ENCODE measurements around the gene OR5A1. TPM values are rescaled to one million over a fixed set of nuclear protein-coding genes. Genes with fewer than 3 reads are reported as not detected.

OR5A1 gene
- not detected for total RNA-seq
- polyA plus RNA-seq = not detected

DNA sequence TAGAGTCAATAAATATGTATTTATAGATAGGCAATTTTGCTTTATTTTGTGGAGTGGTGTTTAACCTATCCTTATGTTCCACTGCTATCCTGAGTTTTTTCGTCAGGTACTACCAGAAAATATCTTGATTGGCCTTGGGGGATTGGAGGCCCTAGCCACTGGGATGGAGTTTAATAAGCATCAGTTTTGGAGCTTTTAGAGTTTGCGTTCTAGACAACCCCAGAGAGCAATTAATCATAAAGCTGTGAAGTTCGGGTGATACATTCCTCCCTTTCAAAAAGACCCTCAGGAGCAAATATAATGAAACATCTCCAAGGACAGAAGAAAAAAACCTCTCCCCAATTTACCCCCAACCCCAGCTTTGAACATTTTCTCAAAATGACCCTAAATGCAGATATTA lies at the start of gene OR5A1:
TSS of gene OR5A1 (plus strand) at position 301 of the 400 bp plus-strand sequence. CDS start 6,700 bp downstream, outside the sequence.
- 61% methylated on average over 3 of the region's 3 CpGs for WGBS
- no peak for DNase-seq (ENCODE audit: extremely low spot score)
- H3K4me1 ChIP-seq (ENCODE audit: insufficient read depth) = no peaks in the 10 kb centered on the region
- H3K4me3 ChIP-seq (ENCODE audit: low read depth, low read length) = no peak within 1 kb of the TSS
- no peak within 1 kb of the TSS for H3K27ac ChIP-seq (ENCODE audit: low read depth)
- H3K36me3 ChIP-seq (ENCODE audit: insufficient read depth) = no peaks in the 10 kb centered on the region

DNA sequence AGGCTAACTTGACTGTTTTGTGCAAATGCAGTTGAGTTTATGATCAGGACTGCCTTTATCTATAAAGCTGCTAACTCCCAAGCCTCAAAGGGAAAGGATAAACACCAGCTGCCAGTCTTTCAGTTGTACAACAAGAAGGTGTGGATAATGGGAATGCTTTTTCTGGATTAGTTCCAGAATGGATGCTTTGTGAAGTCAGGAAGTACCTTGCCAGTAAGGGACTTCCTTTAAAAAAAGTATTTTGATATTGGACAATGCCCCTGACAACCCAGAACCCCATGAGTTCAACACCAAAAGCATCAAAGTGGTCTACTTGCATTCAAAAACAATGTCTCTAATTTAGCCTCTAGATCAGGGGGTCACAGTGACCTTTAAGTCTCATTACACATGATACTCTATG lies 42.1 kb upstream of the OR5A1 start:
- Histone ChIP-seq H3K4me3 (ENCODE audit: low read depth, low read length) (no peak overlapping the region), H3K4me1 (ENCODE audit: insufficient read depth) (no peaks in the 10 kb centered on the region), H3K36me3 (ENCODE audit: insufficient read depth) (no peaks in the 10 kb centered on the region), H3K27ac (ENCODE audit: low read depth) (no peak overlapping the region)
- no peak for DNase-seq (ENCODE audit: extremely low spot score)

DNA sequence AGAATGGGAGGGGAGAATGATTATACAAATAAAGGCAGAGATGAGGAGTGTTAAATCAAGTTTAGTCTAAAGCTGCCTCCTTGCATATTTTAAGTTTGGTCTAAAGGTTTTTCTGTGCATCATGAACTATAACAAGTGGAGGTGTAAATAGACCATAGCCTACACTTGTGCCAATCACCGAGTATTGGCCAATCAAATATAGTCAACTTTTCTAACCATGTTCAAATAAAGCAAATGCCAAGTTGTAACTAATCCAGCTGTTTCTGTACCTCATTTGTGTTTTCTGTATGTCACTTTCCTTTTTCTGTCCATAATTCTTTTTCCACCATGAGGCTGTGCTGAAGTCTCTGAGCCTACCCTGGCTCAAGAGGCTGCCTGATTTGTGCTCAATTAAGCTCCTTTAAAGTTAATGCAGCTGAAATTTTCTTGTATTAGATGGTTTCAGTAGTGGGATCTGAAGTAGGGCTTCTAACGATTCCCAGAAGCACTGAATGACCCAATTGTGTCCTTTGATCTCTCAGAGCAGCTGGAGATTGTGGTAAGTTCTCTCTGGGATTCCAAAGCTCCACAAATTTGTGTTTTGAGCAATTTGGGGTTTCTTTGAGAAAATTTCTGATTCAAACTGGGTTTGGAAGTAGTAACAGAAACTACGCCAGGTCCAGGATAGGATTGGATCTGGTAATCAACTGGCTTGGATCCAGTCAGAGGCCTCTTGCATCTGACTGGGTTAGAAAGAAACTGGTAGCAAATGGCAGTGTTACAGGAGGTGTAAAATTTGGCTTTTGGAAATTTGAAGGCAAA lies 35.6 kb upstream of the OR5A1 start:
- no peaks in the 10 kb centered on the region for H3K36me3 ChIP-seq (ENCODE audit: insufficient read depth)
- no peak overlapping the region for H3K27ac ChIP-seq (ENCODE audit: low read depth)
- no peaks in the 10 kb centered on the region for H3K4me1 ChIP-seq (ENCODE audit: insufficient read depth)
- DNase-seq (ENCODE audit: extremely low spot score) = no peak
- WGBS = 73% methylated on average over 3 of the region's 3 CpGs
- H3K4me3 ChIP-seq (ENCODE audit: low read depth, low read length) = no peak overlapping the region

DNA sequence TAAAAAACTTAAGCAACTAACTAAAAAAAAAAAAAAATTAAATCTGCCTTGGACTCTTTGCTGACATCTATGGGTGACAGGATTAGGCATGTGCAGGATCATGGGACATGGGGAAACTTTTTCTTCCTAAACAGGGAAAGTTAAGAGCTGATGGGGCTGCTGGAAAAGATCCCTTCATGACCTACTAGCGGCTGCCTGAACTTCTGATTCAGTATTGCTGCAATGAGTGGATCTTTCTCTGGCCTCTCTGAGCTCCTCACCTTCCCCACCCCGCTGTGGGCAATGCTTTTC lies 35.1 kb upstream of the OR5A1 start:
- H3K4me3 ChIP-seq (ENCODE audit: low read depth, low read length) = no peak overlapping the region
- H3K36me3 ChIP-seq (ENCODE audit: insufficient read depth) = no peaks in the 10 kb centered on the region
- 58% methylated on average over 2 of the region's 2 CpGs for WGBS
- DNase-seq (ENCODE audit: extremely low spot score) = no peak
- no peak overlapping the region for H3K27ac ChIP-seq (ENCODE audit: low read depth)
- H3K4me1 ChIP-seq (ENCODE audit: insufficient read depth) = no peaks in the 10 kb centered on the region

DNA sequence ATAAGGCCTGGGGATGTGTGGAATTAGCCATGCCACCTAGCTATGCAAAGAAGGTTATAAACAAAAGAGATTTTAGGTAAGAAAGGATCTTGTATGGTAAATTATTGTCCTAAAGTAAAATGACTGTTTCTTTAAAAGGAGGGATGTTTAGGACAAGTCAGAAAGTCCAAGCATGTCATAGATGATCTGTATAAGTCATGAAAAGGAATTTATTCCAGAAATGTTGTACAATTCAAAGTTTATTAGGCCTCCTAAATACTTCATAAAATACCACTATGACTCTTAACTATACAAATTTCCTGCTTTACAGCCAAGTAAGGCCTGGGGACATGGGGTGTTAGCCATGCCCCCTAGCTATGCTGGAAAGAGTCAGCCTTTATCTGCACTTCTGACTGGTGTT lies 32.7 kb upstream of the OR5A1 start:
- no peak for DNase-seq (ENCODE audit: extremely low spot score)
- H3K4me1 ChIP-seq (ENCODE audit: insufficient read depth) = no peaks in the 10 kb centered on the region
- no peaks in the 10 kb centered on the region for H3K36me3 ChIP-seq (ENCODE audit: insufficient read depth)
- no peak overlapping the region for H3K27ac ChIP-seq (ENCODE audit: low read depth)
- no peak overlapping the region for H3K4me3 ChIP-seq (ENCODE audit: low read depth, low read length)

DNA sequence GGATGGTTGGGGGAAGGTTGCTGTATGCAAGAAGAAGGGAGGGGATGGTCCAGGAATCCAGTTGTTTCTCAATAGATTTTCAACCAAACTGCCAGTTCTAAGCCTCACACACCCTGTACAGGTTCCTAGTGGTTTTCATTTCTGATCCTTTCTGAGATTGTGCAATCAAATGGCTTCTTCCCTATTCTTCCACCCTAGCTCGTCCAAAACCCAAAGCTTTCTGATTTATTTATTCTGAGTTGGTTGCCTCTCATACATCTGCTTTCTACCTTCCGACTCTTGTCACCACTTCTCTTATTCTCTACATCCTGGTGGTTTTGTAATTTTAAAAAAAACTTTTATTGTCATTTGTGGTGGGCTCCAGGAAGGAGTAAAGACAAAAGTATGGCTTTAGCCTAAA lies 22.6 kb upstream of the OR5A1 start:
- WGBS = 62% methylated on average over 2 of the region's 2 CpGs
- no peaks in the 10 kb centered on the region for H3K36me3 ChIP-seq (ENCODE audit: insufficient read depth)
- H3K27ac ChIP-seq (ENCODE audit: low read depth) = no peak overlapping the region
- no peak for DNase-seq (ENCODE audit: extremely low spot score)
- no peak overlapping the region for H3K4me3 ChIP-seq (ENCODE audit: low read depth, low read length)
- H3K4me1 ChIP-seq (ENCODE audit: insufficient read depth) = no peaks in the 10 kb centered on the region

DNA sequence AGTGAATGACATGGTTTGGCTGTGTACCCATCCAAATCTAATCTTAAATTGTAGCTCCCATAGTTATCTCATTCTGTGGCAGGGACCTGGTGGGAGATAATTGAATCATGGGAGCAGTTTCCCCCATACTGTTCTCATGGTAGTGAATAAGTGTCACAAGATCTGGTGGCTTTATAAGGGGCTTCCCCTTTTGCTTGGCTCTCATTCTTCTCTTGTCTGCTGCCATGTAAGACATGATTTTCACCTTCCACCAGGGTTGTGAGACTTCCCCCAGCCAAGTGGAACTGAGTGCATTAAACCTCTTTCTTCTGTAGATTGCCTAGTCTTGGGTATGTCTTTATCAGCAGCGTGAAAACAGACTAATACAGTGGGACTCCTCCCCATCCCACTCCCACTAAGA lies 21.2 kb upstream of the OR5A1 start:
- no peak for DNase-seq (ENCODE audit: extremely low spot score)
- 75% methylated on average over 1 of the region's 1 CpG for WGBS

DNA sequence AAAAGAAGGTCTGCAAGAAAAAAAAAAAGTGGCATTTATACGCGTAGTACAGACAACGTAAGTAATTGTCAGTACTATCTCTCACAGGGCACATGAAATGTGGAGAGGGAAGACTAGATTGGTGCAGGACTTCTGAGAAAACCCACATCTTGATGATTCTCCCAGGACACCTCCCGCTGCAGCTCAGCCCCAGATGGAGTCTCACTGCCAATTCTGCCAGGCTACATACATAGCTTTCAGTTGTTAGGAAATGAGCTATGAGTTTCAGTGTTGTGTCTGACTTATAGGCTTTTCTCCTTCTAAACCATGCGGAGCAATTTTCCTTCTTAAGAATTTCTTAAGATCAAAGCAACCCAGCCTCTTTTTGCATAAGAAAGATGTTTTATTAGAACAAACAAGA lies 19.7 kb upstream of the OR5A1 start:
- no peak overlapping the region for H3K27ac ChIP-seq (ENCODE audit: low read depth)
- H3K36me3 ChIP-seq (ENCODE audit: insufficient read depth) = no peaks in the 10 kb centered on the region
- H3K4me3 ChIP-seq (ENCODE audit: low read depth, low read length) = no peak overlapping the region
- 86% methylated on average over 5 of the region's 5 CpGs for WGBS
- no peak for DNase-seq (ENCODE audit: extremely low spot score)
- H3K4me1 ChIP-seq (ENCODE audit: insufficient read depth) = no peaks in the 10 kb centered on the region

More for the DNA sequence above, 21.2 kb upstream of the OR5A1 start:
- H3K27ac ChIP-seq (ENCODE audit: low read depth) = no peak overlapping the region
- H3K4me3 ChIP-seq (ENCODE audit: low read depth, low read length) = no peak overlapping the region
- H3K36me3 ChIP-seq (ENCODE audit: insufficient read depth) = no peaks in the 10 kb centered on the region
- no peaks in the 10 kb centered on the region for H3K4me1 ChIP-seq (ENCODE audit: insufficient read depth)

DNA sequence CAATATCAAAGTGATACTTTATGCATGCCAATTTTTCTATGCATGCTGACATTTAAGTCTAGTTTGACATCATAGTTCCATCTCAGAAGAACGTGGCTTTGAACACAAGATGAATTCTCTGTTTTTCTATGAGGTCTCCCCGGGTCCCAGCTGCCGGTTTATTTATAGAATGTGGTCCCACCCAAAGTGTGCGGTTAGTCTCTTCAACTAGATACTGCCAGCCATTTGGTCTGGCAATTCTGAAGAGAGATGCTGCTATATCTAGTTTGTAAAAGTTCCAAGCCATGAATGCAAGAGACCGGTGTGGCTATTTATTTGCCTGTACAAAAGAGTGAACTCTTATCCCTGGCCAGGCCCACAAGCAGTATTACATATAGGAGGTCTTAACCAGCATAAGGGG lies 19.2 kb upstream of the OR5A1 start:
- H3K4me1 ChIP-seq (ENCODE audit: insufficient read depth) = no peaks in the 10 kb centered on the region
- no peak for DNase-seq (ENCODE audit: extremely low spot score)
- no peaks in the 10 kb centered on the region for H3K36me3 ChIP-seq (ENCODE audit: insufficient read depth)
- no peak overlapping the region for H3K4me3 ChIP-seq (ENCODE audit: low read depth, low read length)
- 56% methylated on average over 5 of the region's 5 CpGs for WGBS
- no peak overlapping the region for H3K27ac ChIP-seq (ENCODE audit: low read depth)

DNA sequence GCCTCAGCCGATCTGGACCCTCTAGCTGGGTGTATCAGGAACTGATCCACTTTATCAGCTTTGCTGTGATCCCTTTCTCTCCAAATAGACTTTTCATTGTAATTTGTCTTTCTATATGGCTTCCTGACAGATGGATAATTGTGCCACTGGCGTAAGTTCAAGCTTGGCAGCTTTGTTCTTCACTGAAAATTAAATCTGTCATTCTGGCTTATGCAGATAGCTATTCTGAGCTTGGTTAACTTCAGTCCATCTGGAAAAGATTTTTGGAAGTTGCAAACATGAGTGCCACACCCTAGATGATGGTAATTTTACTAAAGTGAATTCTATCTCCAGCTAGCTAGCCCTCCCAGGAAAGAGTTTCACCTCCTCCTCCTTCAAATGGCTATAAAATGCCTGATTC lies 18.1 kb upstream of the OR5A1 start:
- Histone ChIP-seq H3K27ac (ENCODE audit: low read depth) (no peak overlapping the region), H3K4me1 (ENCODE audit: insufficient read depth) (no peaks in the 10 kb centered on the region), H3K36me3 (ENCODE audit: insufficient read depth) (no peaks in the 10 kb centered on the region), H3K4me3 (ENCODE audit: low read depth, low read length) (no peak overlapping the region)
- 64% methylated on average over 2 of the region's 2 CpGs for WGBS
- no peak for DNase-seq (ENCODE audit: extremely low spot score)

DNA sequence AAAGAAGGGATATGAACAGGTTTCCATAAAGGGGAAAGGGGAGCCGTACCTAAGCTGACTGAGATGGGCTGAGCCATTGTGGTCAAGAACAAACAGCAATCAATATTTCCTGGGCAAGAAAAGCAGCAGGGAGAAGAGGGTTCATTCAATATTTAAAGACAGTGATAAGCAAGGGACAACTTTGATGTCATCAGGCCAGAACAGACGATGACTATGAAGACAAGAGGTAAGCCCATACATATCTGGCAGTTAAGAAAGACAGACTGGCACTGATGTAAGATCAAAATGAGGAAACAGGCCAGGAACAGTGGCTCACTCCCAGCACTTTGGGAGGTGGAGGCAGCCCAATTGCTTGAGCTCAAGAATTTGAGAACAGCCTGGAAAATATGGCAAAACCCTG lies 12.4 kb upstream of the OR5A1 start:
- H3K27ac ChIP-seq (ENCODE audit: low read depth) = no peak overlapping the region
- WGBS = 77% methylated on average over 2 of the region's 2 CpGs
- no peaks in the 10 kb centered on the region for H3K36me3 ChIP-seq (ENCODE audit: insufficient read depth)
- no peak overlapping the region for H3K4me3 ChIP-seq (ENCODE audit: low read depth, low read length)
- no peak for DNase-seq (ENCODE audit: extremely low spot score)
- no peaks in the 10 kb centered on the region for H3K4me1 ChIP-seq (ENCODE audit: insufficient read depth)

DNA sequence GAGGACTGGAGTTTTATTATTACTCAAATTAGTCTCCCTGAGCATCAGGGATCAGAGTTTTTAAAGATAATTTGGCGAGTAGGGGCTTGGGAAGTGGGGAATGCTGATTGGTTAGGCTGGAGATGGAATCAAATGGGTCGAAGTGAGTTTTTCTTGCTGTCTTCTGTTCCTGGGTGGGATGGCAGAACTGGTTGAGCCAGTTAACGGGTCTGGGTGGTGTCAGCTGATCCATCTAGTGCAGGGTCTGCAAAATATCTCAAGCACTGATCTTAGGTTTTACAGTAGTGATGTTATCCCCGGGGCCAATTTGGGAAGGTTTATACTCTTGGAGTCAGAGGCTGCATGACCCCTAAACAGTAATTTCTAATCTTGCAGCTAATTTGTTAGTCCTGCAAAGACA lies 11.1 kb upstream of the OR5A1 start:
- no peak for DNase-seq (ENCODE audit: extremely low spot score)
- H3K27ac ChIP-seq (ENCODE audit: low read depth) = no peak overlapping the region
- H3K36me3 ChIP-seq (ENCODE audit: insufficient read depth) = no peaks in the 10 kb centered on the region
- WGBS = 36% methylated on average over 4 of the region's 4 CpGs
- no peak overlapping the region for H3K4me3 ChIP-seq (ENCODE audit: low read depth, low read length)
- no peaks in the 10 kb centered on the region for H3K4me1 ChIP-seq (ENCODE audit: insufficient read depth)

DNA sequence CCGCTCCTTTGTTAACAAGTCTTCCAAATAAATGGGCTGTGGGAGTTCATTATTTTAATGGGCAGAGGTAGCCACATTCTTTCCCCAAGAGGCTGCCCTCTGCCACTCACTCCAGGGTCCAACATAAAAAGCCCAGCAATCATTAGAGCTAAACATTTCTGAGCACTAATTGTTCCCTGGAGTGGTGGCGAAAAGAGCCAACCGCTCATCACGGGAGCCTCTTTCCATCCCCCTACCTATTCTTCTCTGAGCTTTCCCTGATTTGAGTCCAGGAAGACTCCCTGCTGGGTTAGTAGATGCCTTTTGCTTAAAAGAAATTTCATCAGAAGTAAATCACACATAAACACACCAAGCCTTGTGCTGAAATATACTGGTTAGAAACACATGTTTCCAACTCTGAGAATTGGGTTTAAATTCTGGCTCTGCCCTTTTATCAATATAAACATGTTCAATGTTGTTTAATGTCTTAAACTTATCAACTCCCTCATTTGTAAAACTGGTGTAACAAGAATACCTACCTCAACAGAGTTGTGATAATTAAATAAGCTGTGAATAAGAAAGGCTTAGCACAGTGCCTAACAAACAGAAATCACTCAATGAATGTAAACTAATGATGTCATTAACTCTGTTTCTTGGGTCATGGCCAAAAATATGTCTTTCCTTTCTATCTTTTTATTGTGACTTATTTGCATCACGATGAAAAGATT lies 9.8 kb upstream of the OR5A1 start, which contains the start of gene OR5A2:
TSS of gene OR5A2 (minus strand) at position 53 of the 707 bp plus-strand sequence. CDS start 3,460 bp downstream, outside the sequence.
- Histone ChIP-seq H3K36me3 (ENCODE audit: insufficient read depth) (no peaks in the 10 kb centered on the region), H3K4me1 (ENCODE audit: insufficient read depth) (no peaks in the 10 kb centered on the region), H3K4me3 (ENCODE audit: low read depth, low read length) (no peak within 1 kb of the TSS), H3K27ac (ENCODE audit: low read depth) (no peak within 1 kb of the TSS)
- WGBS = 55% methylated on average over 5 of the region's 5 CpGs
- DNase-seq (ENCODE audit: extremely low spot score) = no peak

DNA sequence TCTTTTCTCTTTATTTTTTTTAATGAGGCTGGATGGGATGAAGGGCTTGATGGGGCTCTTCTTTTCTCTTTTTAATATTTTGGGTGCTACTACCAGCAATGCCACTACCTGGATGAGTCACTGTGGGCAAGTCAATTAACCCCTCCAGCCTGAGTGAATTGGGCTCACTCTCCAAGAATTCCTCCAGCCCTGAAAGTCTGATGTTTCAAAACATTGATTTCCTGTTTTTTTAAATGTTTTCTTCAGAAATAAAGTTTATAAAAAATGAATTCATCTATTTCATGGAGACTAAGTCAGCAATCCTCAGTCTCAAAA lies 9.2 kb upstream of the OR5A1 start:
- H3K36me3 ChIP-seq (ENCODE audit: insufficient read depth) = no peaks in the 10 kb centered on the region

More for the DNA sequence above, 9.2 kb upstream of the OR5A1 start:
- H3K4me3 ChIP-seq (ENCODE audit: low read depth, low read length) = no peak overlapping the region
- DNase-seq (ENCODE audit: extremely low spot score) = no peak
- no peaks in the 10 kb centered on the region for H3K4me1 ChIP-seq (ENCODE audit: insufficient read depth)
- H3K27ac ChIP-seq (ENCODE audit: low read depth) = no peak overlapping the region
